ENCODE measurements around the gene TCP1. TPM values are rescaled to one million over a fixed set of nuclear protein-coding genes. Genes with fewer than 3 reads are reported as not detected.

Gene TCP1
- 261 and 310 TPM in 2 replicates for total RNA-seq

DNA sequence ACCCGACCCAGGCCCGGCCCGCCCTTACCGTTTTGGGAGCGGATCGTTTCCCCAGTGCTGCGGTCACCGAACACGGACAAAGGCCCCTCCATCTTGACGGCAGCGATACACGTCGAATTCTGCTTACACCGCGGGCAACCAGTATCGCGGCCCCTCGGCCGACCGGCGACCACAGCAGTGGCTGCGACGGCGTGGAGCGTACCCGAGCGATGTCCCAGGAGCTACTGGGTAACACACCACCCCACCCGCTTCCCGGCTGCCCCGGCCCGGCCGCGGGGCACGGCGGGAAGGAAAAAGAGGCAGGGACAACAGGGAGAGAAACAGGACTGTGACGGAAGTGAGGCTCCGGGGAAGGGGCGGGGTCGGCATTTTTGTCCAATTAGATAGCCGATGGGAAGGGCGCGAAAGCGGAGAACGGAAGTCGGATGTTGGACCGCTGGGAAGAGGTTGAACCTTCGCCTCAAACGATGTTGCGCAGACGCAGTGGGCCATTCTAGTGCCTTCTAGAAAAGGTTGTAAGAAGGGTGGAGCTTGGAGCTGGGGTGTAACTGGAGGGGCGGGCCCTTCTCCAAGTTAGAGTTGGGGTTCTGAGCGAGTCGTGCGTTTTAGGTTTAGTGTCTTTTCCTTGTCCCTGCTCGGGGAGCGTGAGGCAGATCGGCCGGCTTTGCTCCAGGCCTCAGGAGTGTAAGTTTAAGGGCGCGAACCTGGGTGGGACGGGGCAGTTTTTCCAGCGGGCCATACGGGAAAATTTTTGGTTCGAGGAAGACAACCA is at the start of gene TCP1:
Gene TCP1 (minus strand): TSS at position 226 of the 772 bp plus-strand sequence. CDS start 134 bp downstream, at position 92.

DNA sequence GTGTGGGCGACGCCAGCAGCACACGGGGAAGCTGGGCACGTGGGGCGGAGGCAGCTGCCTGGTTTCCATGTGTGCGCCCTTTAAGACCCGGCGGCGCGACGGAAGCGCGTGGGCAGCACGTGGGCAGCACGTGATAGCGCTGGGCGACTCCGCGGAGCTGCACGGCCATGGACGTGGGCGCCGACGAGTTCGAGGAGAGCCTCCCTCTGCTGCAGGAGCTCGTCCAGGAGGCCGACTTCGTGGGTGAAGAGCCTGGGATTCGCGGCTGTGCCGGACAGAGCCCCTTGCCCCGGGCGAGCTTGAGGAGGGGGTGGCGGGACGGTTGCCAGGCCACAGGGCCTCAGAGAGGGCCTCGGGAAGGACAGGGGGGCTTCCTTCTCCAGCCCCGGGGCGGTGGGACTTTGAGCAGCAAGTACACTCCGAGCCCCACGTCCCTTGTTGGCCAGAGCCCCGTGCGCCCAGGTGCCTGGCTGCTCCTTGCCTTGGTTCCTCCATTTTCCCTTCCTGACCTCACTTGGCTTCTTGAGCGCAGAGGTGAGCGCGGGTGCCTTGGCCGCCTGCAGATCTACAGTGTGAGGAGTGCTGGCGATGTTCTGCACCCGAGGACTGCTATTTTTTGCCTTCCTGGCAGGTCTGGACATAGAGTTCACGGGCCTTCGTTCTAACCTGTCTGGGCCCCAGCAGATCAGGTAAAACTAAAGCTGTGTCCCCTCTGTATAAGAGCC is 10.9 kb upstream of the TCP1 start, which contains the start of gene PNLDC1:
Gene PNLDC1 (plus strand): TSS at position 136 of the 725 bp plus-strand sequence. CDS start 32 bp downstream, at position 168.

DNA sequence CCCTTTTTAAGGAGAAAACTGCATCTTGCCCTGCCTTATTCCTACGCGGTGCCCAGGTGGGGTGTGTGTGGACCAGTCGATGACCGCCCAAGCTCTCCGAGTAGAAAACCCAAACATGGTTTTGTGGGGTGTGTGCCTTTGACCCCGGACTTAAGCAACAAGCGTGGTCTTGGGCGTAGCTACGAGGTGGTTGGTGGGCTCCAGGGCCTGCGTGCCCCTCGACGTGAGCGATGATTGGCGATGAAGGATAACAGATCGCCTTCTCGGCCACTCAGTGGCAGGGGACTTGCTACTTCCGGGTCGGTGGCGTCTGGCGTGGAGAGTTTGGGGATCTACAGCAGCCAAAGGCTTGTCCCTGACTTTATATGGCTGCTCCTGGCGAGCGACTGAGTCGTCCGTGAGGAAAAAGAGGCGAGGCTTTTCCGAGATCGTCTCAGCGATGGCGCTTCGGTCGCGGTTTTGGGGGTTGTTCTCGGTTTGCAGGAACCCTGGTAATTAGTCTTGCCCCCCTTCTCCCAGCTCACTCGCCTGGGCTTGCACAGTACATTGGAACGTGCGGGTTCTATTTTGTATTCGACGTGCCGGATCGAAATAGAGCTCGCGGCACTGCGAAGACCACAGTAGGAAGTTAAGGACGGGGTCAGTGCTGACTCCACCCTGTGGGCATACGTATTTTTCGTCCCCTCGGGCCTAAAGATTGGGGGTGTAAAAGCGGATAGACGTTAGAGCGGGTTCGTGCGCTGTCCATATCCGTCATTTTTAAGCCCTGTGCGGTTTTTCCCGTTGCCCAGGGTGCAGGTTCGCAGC is 950 bp upstream of the TCP1 start, which contains the start of gene MRPL18:
Gene MRPL18 (plus strand): TSS at position 319 of the 807 bp plus-strand sequence. CDS start 121 bp downstream, at position 440.

DNA sequence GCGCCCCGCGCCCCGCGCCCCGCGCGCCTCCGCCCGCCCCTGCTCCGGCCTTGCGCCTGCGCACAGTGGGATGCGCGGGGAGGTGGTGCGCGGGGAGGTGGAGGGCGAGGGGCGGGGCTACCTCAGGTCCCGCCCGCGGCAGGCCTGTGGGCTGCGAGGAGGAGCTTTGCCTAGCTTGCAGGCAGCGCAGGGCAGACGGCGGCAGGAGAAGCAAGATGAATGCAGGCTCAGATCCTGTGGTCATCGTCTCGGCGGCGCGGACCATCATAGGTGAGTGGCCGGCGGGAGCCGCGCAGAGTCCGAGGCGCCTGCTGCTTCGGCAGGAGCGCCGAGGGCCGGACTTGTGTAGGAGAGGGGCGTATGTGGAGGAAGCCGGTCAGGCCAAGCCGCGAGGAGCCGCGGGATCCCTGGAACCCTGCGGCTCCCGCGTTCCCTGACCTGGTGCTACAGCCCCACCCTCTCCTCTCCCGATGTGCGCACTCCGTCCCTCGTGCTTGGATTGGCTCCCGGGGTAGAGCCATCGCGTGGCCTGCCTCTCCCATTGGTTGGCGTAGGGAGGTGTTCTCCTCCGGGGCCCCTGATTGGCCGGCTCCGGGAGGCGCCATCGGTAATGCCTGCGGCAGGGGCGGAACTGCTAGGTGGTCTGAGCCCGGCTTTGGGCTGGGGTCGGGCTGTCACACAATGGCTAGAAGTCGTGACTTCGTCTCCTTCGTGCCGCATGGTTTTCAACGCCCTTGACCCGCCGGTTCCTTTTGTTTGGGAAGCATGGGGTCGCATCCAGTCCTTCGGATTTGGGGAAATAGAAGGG is 27.3 kb downstream of the TCP1 start, which contains the start of gene ACAT2:
Gene ACAT2 (plus strand): TSS at position 173 of the 808 bp plus-strand sequence. CDS start 43 bp downstream, at position 216.

Small RNA genes lying within 50 kb of the gene (small RNA-seq; reads per million reads assigned to genes)
- 614 reads per million, percentile 99 among the genes with 10 or more reads in this experiment for gene SNORA20
- gene SNORA29 = not detected

Other genes starting within 250 kb of the TCP1 start
- 62.7 and 165 TPM in 2 replicates for gene SOD2, start 96.4 kb downstream of the TCP1 start, total RNA-seq
- 82.3 and 97.0 TPM in 2 replicates for gene WTAP, start 62.1 kb downstream of the TCP1 start, total RNA-seq
- gene ACAT2, start 27.6 kb downstream of the TCP1 start, total RNA-seq = 10.8 and 38.3 TPM in 2 replicates
- 64.5 and 67.9 TPM in 2 replicates for gene MRPL18, start 865 bp upstream of the TCP1 start, total RNA-seq
- 0.38 TPM in 1 of 2 replicates, not detected in the other for gene PNLDC1, start 10.7 kb upstream of the TCP1 start, total RNA-seq
- gene MAS1, start 101.4 kb upstream of the TCP1 start, total RNA-seq = not detected in 2 replicates
- 94.4 TPM in 2 replicates for gene IGF2R, start 179.5 kb upstream of the TCP1 start, total RNA-seq